ENCODE results near the gene VAMP5.
"Not testable (repeated sequence)": the region's sequence is repeated elsewhere in the genome, so short reads cannot be mapped to it uniquely, and the experiment has no call there.

The VAMP5 gene

GRCh38 chr2:85584354-85584856 lies at the start of gene VAMP5:
TSS of gene VAMP5 (plus strand) at chr2:85584431. CDS start at chr2:85584491, 60 bp downstream.
- FAIRE-seq = no peak

- FAIRE-seq = no peak
Measured at GRCh38 chr2:85534881-85535280, 49.4 kb upstream of the VAMP5 start.

GRCh38 chr2:85536479-85536878 lies 47.8 kb upstream of the VAMP5 start:
- no peak for FAIRE-seq

GRCh38 chr2:85537600-85538506 lies 46.4 kb upstream of the VAMP5 start:
- FAIRE-seq = no peak

GRCh38 chr2:85538507-85539360 lies 45.5 kb upstream of the VAMP5 start, which contains the start of gene MAT2A:
TSS of gene MAT2A (plus strand) at chr2:85539168. CDS start at chr2:85539288, 120 bp downstream.
- no peak for FAIRE-seq

- FAIRE-seq = no peak
Measured at GRCh38 chr2:85539361-85540132, 44.7 kb upstream of the VAMP5 start.

GRCh38 chr2:85540133-85540648 lies 44.0 kb upstream of the VAMP5 start:
- no peak for FAIRE-seq

- no peak for FAIRE-seq
Measured at GRCh38 chr2:85541262-85541661, 43.0 kb upstream of the VAMP5 start.

- FAIRE-seq = no peak
Measured at GRCh38 chr2:85541753-85542457, 42.3 kb upstream of the VAMP5 start.

GRCh38 chr2:85542777-85543176 lies 41.5 kb upstream of the VAMP5 start:
- FAIRE-seq = no peak

- FAIRE-seq = not testable (repeated sequence)
Measured at GRCh38 chr2:85544254-85544691, 40.0 kb upstream of the VAMP5 start.

GRCh38 chr2:85544915-85545779 lies 39.1 kb upstream of the VAMP5 start:
- not testable (repeated sequence) for FAIRE-seq

GRCh38 chr2:85545780-85546240 lies 38.4 kb upstream of the VAMP5 start:
- no peak for FAIRE-seq

GRCh38 chr2:85547089-85547858 lies 37.0 kb upstream of the VAMP5 start:
- FAIRE-seq = no peak

- no peak for FAIRE-seq
Measured at GRCh38 chr2:85547859-85548607, 36.2 kb upstream of the VAMP5 start.

GRCh38 chr2:85548608-85548900 lies 35.7 kb upstream of the VAMP5 start:
- FAIRE-seq = no peak

- no peak for FAIRE-seq
Measured at GRCh38 chr2:85549095-85549494, 35.1 kb upstream of the VAMP5 start.

GRCh38 chr2:85549826-85550225 lies 34.4 kb upstream of the VAMP5 start:
- FAIRE-seq = no peak

- no peak for FAIRE-seq
Measured at GRCh38 chr2:85550486-85550885, 33.7 kb upstream of the VAMP5 start.

Measured in islet of Langerhans (tissue), 1 donor.